ENCODE results near the gene IDI2.

- TF ChIP-seq CTCF (IDR thresholded peaks at IDR 0.05) (no peak), POLR2A (IDR thresholded peaks at IDR 0.05) (no peak), POLR2AphosphoS5 (IDR thresholded peaks at IDR 0.05; ENCODE audit: insufficient read depth in 1 of 2, low read depth in 1 of 2) (no peak)
Observed at GRCh38 chr10:1009071-1009494, 16.6 kb downstream of the IDI2 start.
